ENCODE results near the gene SMLR1. TPM values are rescaled to one million over a fixed set of nuclear protein-coding genes. Genes with fewer than 3 reads are reported as not detected.
A peak's percentile ranks its signal among the peaks of the same experiment; 100 is the strongest.

Gene SMLR1
- total and polyA plus RNA-seq, 7 experiments from 2014 or later: not detected

DNA sequence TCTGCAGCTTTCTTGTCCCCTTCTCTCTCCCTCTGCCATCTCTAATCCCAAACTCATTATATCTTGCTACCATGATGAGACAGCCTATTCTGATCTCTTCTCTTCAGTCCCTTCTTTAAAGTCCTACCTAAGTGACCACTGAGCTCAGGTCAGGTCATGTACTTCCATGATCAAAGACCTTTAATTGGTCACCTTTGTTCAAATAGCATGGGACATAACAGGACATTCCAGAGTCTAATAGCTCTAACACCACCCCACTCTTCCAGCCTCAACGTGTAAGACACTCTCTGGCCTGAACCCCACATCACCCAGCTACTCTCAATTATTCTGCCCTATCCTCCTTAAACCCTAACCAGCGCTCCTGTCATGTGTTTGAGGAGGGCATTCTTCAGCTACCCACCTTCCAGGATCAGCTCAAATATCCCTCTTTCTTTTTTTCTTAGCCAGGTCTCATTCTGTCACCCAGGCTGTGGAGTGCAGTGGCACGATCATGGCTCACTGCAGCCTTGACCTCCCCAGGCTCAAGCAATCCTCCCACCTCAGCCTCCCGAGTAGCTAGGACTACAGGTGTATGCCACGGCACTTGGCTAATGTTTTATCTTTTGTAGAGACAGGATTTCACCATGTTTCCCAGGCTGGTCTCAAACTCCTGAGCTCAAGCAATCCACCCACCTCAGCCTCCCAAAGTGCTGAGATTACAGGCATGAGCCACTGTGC lies 2.1 kb upstream of the SMLR1 start:
- Mint-ChIP-seq H3K27me3 (peaks cover 0 to 4% (median 0%) of the 10 kb centered on the region in 5 donors), H3K9me3 (peaks cover 0 to 3% (median 0%) of the 10 kb centered on the region in 11 donors), H3K4me3 (no peak overlapping the region), H3K27ac (no peak overlapping the region), H3K36me3 (no peaks in the 10 kb centered on the region), H3K4me1 (peaks cover 0 to 13% (median 8%) of the 10 kb centered on the region in 7 donors)
- CTCF ChIA-PET: no interaction called here
- intact Hi-C loops (cut with micrococcal nuclease): loop anchor here in 1 of 2 donors (5.0 kb wide), 1 partner anchor 48 kb away; no protein-coding TSS in a partner anchor
- Histone ChIP-seq H3K27me3 (ENCODE audit: control insufficient read depth in 2 of 2, insufficient read depth in 2 of 2, low read length in 2 of 2) (no peaks in the 10 kb centered on the region), H3K9me3 (ENCODE audit: control insufficient read depth in 2 of 3, low read length in 3 of 3) (no peaks in the 10 kb centered on the region), H3K4me3 (ENCODE audit: low read length) (no peak overlapping the region), H3K27ac (ENCODE audit: low read depth, low read length) (no peak overlapping the region), H3K4me1 (ENCODE audit: control insufficient read depth in 2 of 2, insufficient read depth in 2 of 2, low read length in 2 of 2) (no peaks in the 10 kb centered on the region), H3K36me3 (ENCODE audit: control insufficient read depth in 2 of 3, insufficient read depth in 3 of 3, low read length in 3 of 3) (no peaks in the 10 kb centered on the region)
- DNase-seq: no peak
- ATAC-seq: no peak
- POLR2A ChIA-PET: no interaction called here

- H3K27me3 ChIP-seq (ENCODE audit: control insufficient read depth in 2 of 2, insufficient read depth in 2 of 2, low read length in 2 of 2): no peaks in the 10 kb centered on the region
- H3K27ac ChIP-seq (ENCODE audit: low read depth, low read length): no peak overlapping the region
- Mint-ChIP-seq H3K9me3 (peaks cover 0 to 3% (median 0%) of the 10 kb centered on the region in 11 donors), H3K4me3 (no peak overlapping the region), H3K36me3 (no peaks in the 10 kb centered on the region), H3K27ac (peak overlapping the region in 1 of 9 donors; percentile 42), H3K4me1 (peaks cover 0 to 13% (median 8%) of the 10 kb centered on the region in 7 donors), H3K27me3 (peaks cover 0 to 4% (median 0%) of the 10 kb centered on the region in 5 donors)
- ChIA-PET CTCF (no interaction called here), POLR2A (no interaction called here)
- H3K36me3 ChIP-seq (ENCODE audit: control insufficient read depth in 2 of 3, insufficient read depth in 3 of 3, low read length in 3 of 3): no peaks in the 10 kb centered on the region
- no peaks in the 10 kb centered on the region for H3K4me1 ChIP-seq (ENCODE audit: control insufficient read depth in 2 of 2, insufficient read depth in 2 of 2, low read length in 2 of 2)
- H3K9me3 ChIP-seq (ENCODE audit: control insufficient read depth in 2 of 3, low read length in 3 of 3): no peaks in the 10 kb centered on the region
- DNase-seq: peak in 3 of 9 donors; percentile 5 to 23 (median 9)
- no peak overlapping the region for H3K4me3 ChIP-seq (ENCODE audit: low read length)
- no peak for ATAC-seq
- intact Hi-C loops (cut with micrococcal nuclease): loop anchor here in 1 of 2 donors (5.0 kb wide), 1 partner anchor 49 kb away; no protein-coding TSS in a partner anchor
These were observed 1.3 kb upstream of the SMLR1 start for GRCh38 chr6:130825772-130826441.

- peaks cover 0 to 3% (median 0%) of the 10 kb centered on the region in 11 donors for H3K9me3 Mint-ChIP-seq
- H3K4me3 ChIP-seq (ENCODE audit: low read length): no peak overlapping the region
- H3K4me1 ChIP-seq (ENCODE audit: control insufficient read depth in 2 of 2, insufficient read depth in 2 of 2, low read length in 2 of 2): no peaks in the 10 kb centered on the region
- no peak overlapping the region for H3K27ac Mint-ChIP-seq
- no peak overlapping the region for H3K4me3 Mint-ChIP-seq
- H3K9me3 ChIP-seq (ENCODE audit: control insufficient read depth in 2 of 3, low read length in 3 of 3): no peaks in the 10 kb centered on the region
- DNase-seq: no peak
- CTCF ChIA-PET: interaction anchor here (0.6 kb wide), 1 partner anchor 48 kb away, joined by 3 read pairs; no protein-coding TSS in a partner anchor
- intact Hi-C loops (cut with micrococcal nuclease): loop anchor here in 1 of 2 donors (5.0 kb wide), 1 partner anchor 49 kb away; no protein-coding TSS in a partner anchor
- H3K27me3 ChIP-seq (ENCODE audit: control insufficient read depth in 2 of 2, insufficient read depth in 2 of 2, low read length in 2 of 2): no peaks in the 10 kb centered on the region
- peaks cover 0 to 4% (median 0%) of the 10 kb centered on the region in 5 donors for H3K27me3 Mint-ChIP-seq
- H3K36me3 ChIP-seq (ENCODE audit: control insufficient read depth in 2 of 3, insufficient read depth in 3 of 3, low read length in 3 of 3): no peaks in the 10 kb centered on the region
- no peak overlapping the region for H3K27ac ChIP-seq (ENCODE audit: low read depth, low read length)
- no peak for ATAC-seq
- H3K4me1 Mint-ChIP-seq: peaks cover 0 to 13% (median 8%) of the 10 kb centered on the region in 7 donors
- H3K36me3 Mint-ChIP-seq: no peaks in the 10 kb centered on the region
- POLR2A ChIA-PET: no interaction called here
These were observed 562 bp upstream of the SMLR1 start for GRCh38 chr6:130826442-130827246.

GRCh38 chr6:130829333-130829910 lies 2.2 kb downstream of the SMLR1 start:
- CTCF ChIA-PET: no interaction called here

DNA sequence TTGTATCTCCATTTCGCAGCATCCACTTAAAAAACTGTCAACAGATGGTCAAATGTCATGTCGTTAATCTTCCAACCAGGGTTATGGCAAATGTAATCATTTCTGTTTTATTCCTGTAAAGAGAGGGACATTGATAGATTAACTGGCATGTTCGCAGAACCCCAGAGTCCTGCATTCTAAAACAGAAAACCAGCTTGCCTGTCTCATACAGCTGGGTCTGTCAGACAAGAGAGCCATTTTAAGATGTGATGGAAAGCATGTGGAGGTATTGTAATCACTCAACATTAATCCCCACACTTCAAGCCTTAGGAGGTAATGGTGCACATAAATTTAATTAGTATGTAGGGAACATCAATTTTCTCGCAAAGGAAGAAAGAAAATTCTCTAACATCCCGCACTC lies 4.4 kb downstream of the SMLR1 start:
- no peaks in the 10 kb centered on the region for H3K36me3 Mint-ChIP-seq
- CTCF ChIA-PET: no interaction called here
- ATAC-seq (no peak), DNase-seq (no peak)
- Histone ChIP-seq H3K27ac (ENCODE audit: low read depth, low read length) (no peak overlapping the region), H3K36me3 (ENCODE audit: control insufficient read depth in 2 of 3, insufficient read depth in 3 of 3, low read length in 3 of 3) (no peaks in the 10 kb centered on the region), H3K9me3 (ENCODE audit: control insufficient read depth in 2 of 3, low read length in 3 of 3) (no peaks in the 10 kb centered on the region), H3K27me3 (ENCODE audit: control insufficient read depth in 2 of 2, insufficient read depth in 2 of 2, low read length in 2 of 2) (no peaks in the 10 kb centered on the region), H3K4me1 (ENCODE audit: control insufficient read depth in 2 of 2, insufficient read depth in 2 of 2, low read length in 2 of 2) (no peaks in the 10 kb centered on the region), H3K4me3 (ENCODE audit: low read length) (no peak overlapping the region)
- H3K27ac Mint-ChIP-seq: no peak overlapping the region
- peaks cover 0 to 3% (median 0%) of the 10 kb centered on the region in 11 donors for H3K9me3 Mint-ChIP-seq
- H3K4me1 Mint-ChIP-seq: no peaks in the 10 kb centered on the region
- no peak overlapping the region for H3K4me3 Mint-ChIP-seq
- intact Hi-C loops (cut with micrococcal nuclease): no loop called here
- no peaks in the 10 kb centered on the region for H3K27me3 Mint-ChIP-seq
- POLR2A ChIA-PET: no interaction called here

More at GRCh38 chr6:130829333-130829910, 2.2 kb downstream of the SMLR1 start:
- intact Hi-C loops (cut with micrococcal nuclease): loop anchor here in 1 of 2 donors (5.0 kb wide), 1 partner anchor 52 kb away; no protein-coding TSS in a partner anchor
- Mint-ChIP-seq H3K9me3 (peaks cover 0 to 3% (median 0%) of the 10 kb centered on the region in 11 donors), H3K4me3 (no peak overlapping the region), H3K4me1 (peaks cover 0 to 13% (median 8%) of the 10 kb centered on the region in 7 donors), H3K27ac (no peak overlapping the region), H3K36me3 (no peaks in the 10 kb centered on the region), H3K27me3 (no peaks in the 10 kb centered on the region)
- H3K4me1 ChIP-seq (ENCODE audit: control insufficient read depth in 2 of 2, insufficient read depth in 2 of 2, low read length in 2 of 2): no peaks in the 10 kb centered on the region
- no peaks in the 10 kb centered on the region for H3K9me3 ChIP-seq (ENCODE audit: control insufficient read depth in 2 of 3, low read length in 3 of 3)
- no peaks in the 10 kb centered on the region for H3K36me3 ChIP-seq (ENCODE audit: control insufficient read depth in 2 of 3, insufficient read depth in 3 of 3, low read length in 3 of 3)
- DNase-seq: no peak
- no peaks in the 10 kb centered on the region for H3K27me3 ChIP-seq (ENCODE audit: control insufficient read depth in 2 of 2, insufficient read depth in 2 of 2, low read length in 2 of 2)
- H3K27ac ChIP-seq (ENCODE audit: low read depth, low read length): no peak overlapping the region
- POLR2A ChIA-PET: interaction anchor here (0.5 kb wide), 1 partner anchor 75 kb away, joined by 4 read pairs; no protein-coding TSS in a partner anchor
- no peak overlapping the region for H3K4me3 ChIP-seq (ENCODE audit: low read length)
- peak; percentile 40 for ATAC-seq

- peaks cover 0 to 4% (median 0%) of the 10 kb centered on the region in 5 donors for H3K36me3 Mint-ChIP-seq
- H3K9me3 Mint-ChIP-seq: peaks cover 0 to 3% (median 0%) of the 10 kb centered on the region in 11 donors
- intact Hi-C loops (cut with micrococcal nuclease): no loop called here
- no peaks in the 10 kb centered on the region for H3K27me3 Mint-ChIP-seq
- H3K9me3 ChIP-seq (ENCODE audit: control insufficient read depth in 2 of 3, low read length in 3 of 3): no peaks in the 10 kb centered on the region
- ATAC-seq (no peak), DNase-seq (no peak)
- no peaks in the 10 kb centered on the region for H3K4me1 Mint-ChIP-seq
- H3K36me3 ChIP-seq (ENCODE audit: control insufficient read depth in 2 of 3, insufficient read depth in 3 of 3, low read length in 3 of 3): no peaks in the 10 kb centered on the region
- no peaks in the 10 kb centered on the region for H3K4me1 ChIP-seq (ENCODE audit: control insufficient read depth in 2 of 2, insufficient read depth in 2 of 2, low read length in 2 of 2)
- ChIA-PET POLR2A (no interaction called here), CTCF (interaction anchor here (0.5 kb wide), 1 partner anchor 507 kb away, joined by 3 read pairs; no protein-coding TSS in a partner anchor)
- no peaks in the 10 kb centered on the region for H3K27me3 ChIP-seq (ENCODE audit: control insufficient read depth in 2 of 2, insufficient read depth in 2 of 2, low read length in 2 of 2)
- H3K27ac ChIP-seq (ENCODE audit: low read depth, low read length): no peak overlapping the region
- H3K4me3 ChIP-seq (ENCODE audit: low read length): no peak overlapping the region
- no peak overlapping the region for H3K4me3 Mint-ChIP-seq
- H3K27ac Mint-ChIP-seq: no peak overlapping the region
These were observed 6.4 kb downstream of the SMLR1 start for GRCh38 chr6:130833569-130833968.
